Measurements from ENCODE around the gene CELSR1.
"Not testable (repeated sequence)": the region's sequence is repeated elsewhere in the genome, so short reads cannot be mapped to it uniquely, and the experiment has no call there.

CELSR1 gene

GRCh38 chr22:46473896-46474557, 63.4 kb downstream of the CELSR1 start:
- no peak for DNase-seq

- no peak for DNase-seq
Measured at GRCh38 chr22:46473021-46473779, 64.2 kb downstream of the CELSR1 start.

GRCh38 chr22:46472722-46473016, 64.8 kb downstream of the CELSR1 start:
- no peak for DNase-seq

GRCh38 chr22:46471901-46472721, 65.3 kb downstream of the CELSR1 start:
- DNase-seq: no peak

DNA sequence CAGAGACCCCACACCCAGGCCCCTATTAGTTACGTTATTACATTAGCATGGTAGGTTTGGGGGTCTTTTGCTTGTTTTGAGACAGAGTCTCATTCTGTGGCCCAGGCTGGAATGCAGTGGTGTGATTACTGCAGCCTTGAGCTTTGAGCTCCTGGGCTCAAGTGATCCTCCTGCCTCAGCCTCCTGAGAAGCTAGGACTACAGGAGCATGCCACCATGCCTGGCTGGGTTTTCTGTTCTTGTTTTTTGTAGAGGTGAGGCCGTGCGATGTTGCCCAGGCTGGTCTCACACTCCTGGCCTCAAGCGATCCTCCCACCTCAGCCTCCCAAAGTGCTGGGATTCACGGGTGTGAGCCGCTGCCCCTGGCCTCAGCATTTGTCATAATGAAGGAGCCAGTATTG, 66.1 kb downstream of the CELSR1 start:
- DNase-seq: not testable (repeated sequence)

DNA sequence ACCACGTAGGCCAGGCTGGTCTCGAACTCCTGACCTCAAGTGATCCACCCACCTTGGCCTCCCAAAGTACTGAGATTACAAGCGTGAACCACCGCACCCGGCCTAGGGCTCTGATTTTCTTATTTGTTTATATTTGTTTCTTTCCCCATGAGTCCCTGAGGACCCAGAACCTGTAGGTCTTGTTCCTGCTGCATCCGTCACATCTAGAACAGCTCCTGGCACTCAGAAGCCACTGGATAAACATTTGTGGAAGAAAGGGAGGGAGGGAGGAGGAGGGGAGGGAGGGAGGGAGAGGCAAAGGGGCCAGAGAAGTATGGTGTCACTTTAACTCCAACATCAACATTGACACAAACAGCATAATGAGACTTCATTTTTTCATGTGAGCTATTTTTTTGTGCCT, 67.7 kb downstream of the CELSR1 start:
- no peak for DNase-seq

- no peak for DNase-seq
Measured at GRCh38 chr22:46467006-46467405, 70.4 kb downstream of the CELSR1 start.

- no peak for DNase-seq
Measured at GRCh38 chr22:46466255-46466676, 71.2 kb downstream of the CELSR1 start.

DNA sequence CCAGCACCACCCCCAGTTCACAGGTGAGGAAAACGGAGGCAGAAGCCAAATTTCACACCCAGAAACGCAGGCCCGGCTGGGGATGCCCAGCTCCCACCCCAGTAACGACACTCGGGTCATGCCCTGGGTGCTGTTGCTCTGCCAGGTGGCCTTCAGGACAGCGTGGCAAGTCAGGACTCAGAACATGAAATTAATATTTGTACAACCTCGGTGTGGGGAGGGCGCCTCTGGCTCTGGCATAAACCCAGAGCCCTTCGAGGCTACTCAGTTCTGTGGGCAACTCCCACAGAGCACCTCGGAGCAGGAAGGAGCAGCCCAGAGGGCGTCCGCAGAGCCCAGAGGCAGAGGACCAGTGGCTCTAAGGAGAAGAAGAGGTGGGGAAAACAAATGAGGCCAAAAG, 71.6 kb downstream of the CELSR1 start:
- DNase-seq: no peak

- DNase-seq: no peak
Measured at GRCh38 chr22:46465345-46465720, 72.1 kb downstream of the CELSR1 start.

GRCh38 chr22:46464701-46465344, 72.6 kb downstream of the CELSR1 start:
- no peak for DNase-seq

DNA sequence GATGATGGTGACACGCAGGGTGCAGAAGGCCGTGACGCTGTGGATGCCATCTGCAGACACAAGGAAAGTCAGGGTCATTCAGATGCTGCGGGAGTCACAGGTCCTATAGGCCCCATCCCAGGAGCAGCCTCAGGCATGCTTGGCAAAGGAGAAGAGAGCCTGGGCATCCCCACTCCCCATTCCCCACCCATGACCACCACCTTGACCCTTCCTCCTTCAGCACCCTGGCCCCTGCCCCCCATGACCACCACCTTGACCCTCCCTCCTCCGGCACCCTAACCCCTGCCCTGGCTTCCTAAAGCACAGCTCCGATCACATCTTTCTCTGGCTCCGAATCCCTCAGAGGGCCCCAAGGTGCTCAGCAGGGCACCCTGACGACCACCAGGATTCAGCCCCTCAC, 73.1 kb downstream of the CELSR1 start:
- DNase-seq: no peak

DNA sequence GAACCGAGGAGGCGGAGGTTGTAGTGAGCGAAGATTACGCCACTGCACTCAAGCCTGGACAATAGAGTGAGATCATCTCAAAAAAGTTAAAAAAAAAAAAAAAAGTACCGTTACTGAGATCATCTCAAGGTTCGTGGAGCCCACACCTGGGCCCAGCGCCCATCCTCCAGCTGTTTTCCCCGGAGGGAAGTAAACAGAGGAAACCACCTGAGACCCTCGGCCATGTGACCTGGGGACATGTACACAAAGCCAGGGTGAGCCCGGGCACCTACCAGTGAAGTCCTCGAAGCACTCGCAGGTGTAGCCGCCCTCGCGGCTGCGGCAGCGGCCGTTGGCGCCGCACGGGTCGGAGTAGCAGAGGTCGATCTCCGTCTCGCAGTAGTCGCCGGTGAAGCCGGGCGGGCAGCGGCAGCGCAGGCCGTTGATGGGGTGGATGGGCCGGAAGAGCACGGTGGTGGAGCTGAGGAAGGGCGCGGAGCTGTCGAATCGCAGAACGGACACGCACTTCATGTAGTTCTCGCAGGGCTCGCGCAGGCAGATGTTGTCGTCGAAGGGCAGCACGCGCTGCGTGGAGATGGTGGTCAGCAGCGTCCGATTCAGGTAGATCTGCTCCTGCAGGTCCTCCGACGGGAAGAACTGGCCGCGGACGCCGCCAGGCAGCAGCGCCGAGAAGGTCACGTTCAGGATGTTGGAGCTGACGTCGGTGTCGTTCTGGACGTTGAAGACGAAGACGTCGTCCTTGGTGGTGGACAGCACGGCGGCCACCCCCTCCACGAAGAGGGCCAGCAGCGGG, 73.8 kb downstream of the CELSR1 start:
- no peak for DNase-seq

GRCh38 chr22:46462726-46463371, 74.6 kb downstream of the CELSR1 start:
- DNase-seq: no peak

GRCh38 chr22:46461566-46462180, 75.7 kb downstream of the CELSR1 start:
- DNase-seq: no peak

DNA sequence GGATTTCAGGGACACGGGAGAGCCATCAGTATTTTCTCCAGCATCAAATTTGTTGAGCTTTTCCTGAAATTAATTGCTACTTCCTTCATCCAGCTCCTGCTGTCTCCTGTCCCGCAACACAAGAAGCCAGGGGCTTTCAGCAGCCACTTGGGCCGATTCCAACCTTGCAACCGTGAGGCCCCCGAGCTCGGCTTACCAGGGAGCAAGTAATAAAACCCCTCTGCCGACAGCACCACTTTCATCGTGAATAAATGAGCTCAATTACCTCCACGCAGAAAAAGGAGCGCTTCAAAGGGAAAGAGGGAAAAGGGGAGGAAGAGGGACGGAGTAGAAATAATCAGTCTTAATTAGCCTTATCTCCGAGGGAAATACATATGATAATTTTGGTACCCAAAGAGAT, 76.6 kb downstream of the CELSR1 start:
- no peak for DNase-seq

GRCh38 chr22:46459347-46460065, 77.9 kb downstream of the CELSR1 start:
- DNase-seq: no peak

GRCh38 chr22:46458525-46458924, 78.9 kb downstream of the CELSR1 start:
- no peak for DNase-seq

DNA sequence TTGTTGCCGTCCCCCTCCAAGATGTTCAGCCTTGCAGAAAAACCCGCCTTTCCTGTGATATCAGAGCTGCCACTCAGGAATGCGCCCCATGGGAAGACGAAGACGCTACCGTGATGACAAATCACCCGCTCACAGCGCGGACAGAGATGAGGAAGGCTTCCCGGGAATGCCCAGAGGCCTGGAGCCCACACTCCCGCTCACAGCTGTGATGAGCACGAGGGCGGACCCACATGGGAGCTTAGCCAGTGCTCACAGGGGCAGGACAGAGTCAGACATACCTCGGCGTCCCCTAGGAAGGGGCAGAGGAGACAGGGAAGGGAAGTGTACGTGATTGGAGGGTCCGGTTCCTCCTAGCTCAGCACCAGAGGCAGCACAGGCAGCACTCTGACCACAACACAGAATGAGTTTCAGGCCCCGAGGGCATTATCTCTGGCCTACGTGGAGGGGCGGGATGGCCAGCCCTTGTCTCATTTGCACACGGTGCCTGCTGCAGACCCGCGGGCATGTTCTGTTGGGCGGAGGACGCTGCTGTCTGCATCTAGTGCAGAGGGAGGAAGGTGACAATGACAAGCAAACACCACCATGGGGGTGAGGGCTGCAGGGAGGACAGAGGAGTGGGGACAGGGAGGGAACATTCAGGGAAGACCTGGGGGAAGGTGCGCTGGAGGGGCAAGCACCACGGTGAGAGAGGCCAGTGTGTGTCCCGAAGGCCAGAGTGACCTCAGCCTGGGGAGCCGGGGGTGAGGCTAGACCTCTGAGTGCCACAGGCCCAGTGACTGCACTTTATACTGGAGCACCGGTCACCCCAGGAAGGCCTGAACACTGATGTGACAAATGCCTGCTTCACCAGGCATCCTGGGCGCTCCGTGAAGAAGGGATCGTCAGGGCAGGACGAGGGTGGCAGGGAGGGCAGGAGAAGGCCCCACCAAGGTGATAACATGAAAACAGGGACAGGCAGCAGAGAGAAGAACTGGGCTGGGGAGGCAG, 79.6 kb downstream of the CELSR1 start:
- DNase-seq: no peak

- no peak for DNase-seq
Measured at GRCh38 chr22:46456818-46457163, 80.6 kb downstream of the CELSR1 start.

All from activated CD8-positive, alpha-beta memory T cell treated with anti-CD3 and anti-CD28 coated beads, Interleukin-2, amount 50 U/mL, for 48 hours (primary cell).